Neural crest cell (in vitro differentiated cells): ENCODE measurements around the gene APAF1. TPM values are rescaled to one million over a fixed set of nuclear protein-coding genes. Genes with fewer than 3 reads are reported as not detected.
"Not testable (repeated sequence)": the region's sequence is repeated elsewhere in the genome, so short reads cannot be mapped to it uniquely, and the experiment has no call there.

Experiments
- DNase-seq: peaks from one replicate; pipeline ENCODE4 v3.0.0; 2021; ENCODE audit warnings: low read depth, mixed read lengths, low spot score
- H3K27ac Mint-ChIP-seq: one replicate; pipeline ENCODE4 v1.8.0; 2021; ENCODE audit warnings: mild to moderate bottlenecking, mixed read lengths; ENCODE audit not compliant: unreplicated experiment
- H3K27me3 Mint-ChIP-seq: 2 replicates; pipeline ENCODE4 v1.8.0; 2021; ENCODE audit warnings: low read depth, mild to moderate bottlenecking, mixed read lengths
- H3K36me3 Mint-ChIP-seq: 2 replicates; pipeline ENCODE4 v1.8.0; 2021; ENCODE audit warnings: low read depth, mild to moderate bottlenecking, mixed read lengths
- H3K4me1 Mint-ChIP-seq: 2 replicates; pipeline ENCODE4 v1.8.0; 2021; ENCODE audit warnings: mixed read lengths
- H3K4me3 Mint-ChIP-seq: one replicate; pipeline ENCODE4 v1.8.0; 2021; ENCODE audit warnings: mild to moderate bottlenecking, mixed read lengths
- H3K9me3 Mint-ChIP-seq: 2 replicates; pipeline ENCODE4 v1.8.0; 2021; ENCODE audit warnings: mixed read lengths
- total RNA-seq: library from RNA; stranded (reverse); gene quantifications from 2 replicates; pipeline ENCODE4 v1.2.1, GENCODE V29; 2021
- TF ChIP-seq, protein P1 (sequence below): fragments of 200-600 bp; sonication (generic); conservative IDR thresholded peaks from 2 replicates; pipeline ENCODE4 v1.5.0; 2021; ENCODE audit warnings: antibody characterized with exemption, mild to moderate bottlenecking

Gene APAF1
- total RNA-seq, 1 donor from 2014 or later, result 29.6 TPM

DNA sequence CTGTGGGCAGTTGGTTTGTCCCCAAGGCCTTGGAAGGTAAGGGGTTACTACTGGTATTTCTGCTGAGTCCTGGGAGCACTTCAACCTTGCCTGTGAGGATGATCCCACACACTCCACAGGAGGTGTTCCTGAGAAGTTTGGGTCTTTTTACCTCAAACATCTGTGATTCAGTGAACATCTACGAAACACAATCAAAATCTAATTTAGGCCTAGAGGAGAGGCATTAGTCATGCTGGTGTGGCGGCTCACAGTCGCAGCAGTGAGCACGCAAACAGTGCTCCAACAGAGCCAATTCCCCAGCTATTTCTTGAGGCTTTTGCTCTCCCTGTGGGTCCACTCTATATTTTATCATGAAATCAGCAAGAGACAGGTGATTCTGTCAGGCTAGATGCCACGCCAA is 107.6 kb downstream of the APAF1 start:
- no peak for DNase-seq
- TF ChIP-seq, protein P1, sequence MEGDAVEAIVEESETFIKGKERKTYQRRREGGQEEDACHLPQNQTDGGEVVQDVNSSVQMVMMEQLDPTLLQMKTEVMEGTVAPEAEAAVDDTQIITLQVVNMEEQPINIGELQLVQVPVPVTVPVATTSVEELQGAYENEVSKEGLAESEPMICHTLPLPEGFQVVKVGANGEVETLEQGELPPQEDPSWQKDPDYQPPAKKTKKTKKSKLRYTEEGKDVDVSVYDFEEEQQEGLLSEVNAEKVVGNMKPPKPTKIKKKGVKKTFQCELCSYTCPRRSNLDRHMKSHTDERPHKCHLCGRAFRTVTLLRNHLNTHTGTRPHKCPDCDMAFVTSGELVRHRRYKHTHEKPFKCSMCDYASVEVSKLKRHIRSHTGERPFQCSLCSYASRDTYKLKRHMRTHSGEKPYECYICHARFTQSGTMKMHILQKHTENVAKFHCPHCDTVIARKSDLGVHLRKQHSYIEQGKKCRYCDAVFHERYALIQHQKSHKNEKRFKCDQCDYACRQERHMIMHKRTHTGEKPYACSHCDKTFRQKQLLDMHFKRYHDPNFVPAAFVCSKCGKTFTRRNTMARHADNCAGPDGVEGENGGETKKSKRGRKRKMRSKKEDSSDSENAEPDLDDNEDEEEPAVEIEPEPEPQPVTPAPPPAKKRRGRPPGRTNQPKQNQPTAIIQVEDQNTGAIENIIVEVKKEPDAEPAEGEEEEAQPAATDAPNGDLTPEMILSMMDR, result no peak
- H3K27me3 Mint-ChIP-seq, result no peaks in the 10 kb centered on the region
- H3K4me1 Mint-ChIP-seq, result peaks cover 3% of the 10 kb centered on the region
- H3K9me3 Mint-ChIP-seq, result peaks cover 2% of the 10 kb centered on the region
- H3K36me3 Mint-ChIP-seq, result peaks cover 6% of the 10 kb centered on the region
- H3K4me3 Mint-ChIP-seq, result no peak overlapping the region
- no peak overlapping the region for H3K27ac Mint-ChIP-seq

DNA sequence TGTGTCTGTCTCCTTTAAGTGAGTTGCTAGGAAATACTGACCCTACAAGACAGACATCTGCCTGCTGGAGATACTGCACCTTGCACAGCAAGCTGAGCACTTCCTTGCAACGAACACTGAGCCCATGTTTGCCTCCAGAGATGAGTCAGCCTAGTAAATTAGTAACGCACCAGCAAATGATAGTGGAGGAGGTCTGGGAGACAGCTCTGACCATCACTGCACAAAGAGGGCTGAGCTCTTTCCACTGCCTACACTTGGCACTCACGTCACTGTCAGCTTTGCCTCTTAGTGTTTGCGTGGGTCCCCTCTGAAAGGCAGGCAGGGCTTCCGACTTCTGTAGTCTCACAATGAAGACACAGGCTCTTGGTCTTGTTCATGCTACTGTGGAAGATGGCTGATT is 109.0 kb downstream of the APAF1 start:
- H3K36me3 Mint-ChIP-seq, result peaks cover 6% of the 10 kb centered on the region

DNA sequence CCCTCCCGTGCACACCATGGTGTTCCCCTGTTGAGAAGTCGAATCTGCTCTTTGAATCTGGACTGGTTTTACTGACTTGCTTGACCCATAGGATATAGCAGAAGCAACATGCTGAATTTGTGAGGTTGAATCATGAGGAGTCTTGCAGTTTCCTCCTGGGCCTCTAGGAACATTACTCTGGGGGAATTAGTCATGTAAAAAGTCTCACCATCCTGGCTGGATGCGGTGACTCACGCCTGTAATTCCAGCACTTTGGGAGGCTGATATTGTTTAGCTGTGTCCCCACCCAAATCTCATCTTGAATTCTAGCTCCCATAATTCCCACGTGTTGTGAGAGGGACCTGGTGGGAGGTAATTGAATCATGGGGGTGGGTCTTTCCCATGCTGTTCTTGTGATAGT is 110.8 kb downstream of the APAF1 start:
- not testable (repeated sequence) for DNase-seq, H3K27ac Mint-ChIP-seq, H3K4me3 Mint-ChIP-seq, H3K36me3 Mint-ChIP-seq, H3K4me1 Mint-ChIP-seq, H3K27me3 Mint-ChIP-seq, H3K9me3 Mint-ChIP-seq

More for the DNA sequence above, 109.0 kb downstream of the APAF1 start:
- TF ChIP-seq, protein P1, result no peak
- Mint-ChIP-seq H3K4me3 (no peak overlapping the region), H3K9me3 (peaks cover 2% of the 10 kb centered on the region), H3K27ac (no peak overlapping the region), H3K27me3 (no peaks in the 10 kb centered on the region), H3K4me1 (peaks cover 3% of the 10 kb centered on the region)
- DNase-seq, result no peak

DNA sequence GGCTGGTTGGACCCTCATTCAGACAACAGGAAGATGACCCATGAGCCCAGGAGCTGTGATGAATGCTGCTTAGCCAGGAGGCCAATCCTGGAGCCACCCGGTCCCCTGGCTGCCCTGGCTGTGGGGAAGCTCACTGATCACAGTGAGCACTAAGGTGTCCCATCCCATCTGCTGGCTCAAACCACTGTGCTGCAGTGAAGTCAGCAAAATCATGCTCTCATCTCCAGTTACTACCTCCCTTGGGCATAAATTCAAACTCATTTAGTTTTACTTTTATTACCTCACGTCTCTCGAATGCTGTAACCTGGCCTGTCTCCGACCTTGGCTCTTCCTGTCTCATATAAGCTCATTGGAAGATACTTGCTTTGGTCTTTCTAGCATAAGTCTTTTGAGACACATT is 112.4 kb downstream of the APAF1 start:
- H3K4me1 Mint-ChIP-seq, result peaks cover 8% of the 10 kb centered on the region
- peaks cover 3% of the 10 kb centered on the region for H3K36me3 Mint-ChIP-seq
- TF ChIP-seq, protein P1, result no peak
- H3K4me3 Mint-ChIP-seq, result no peak overlapping the region
- H3K9me3 Mint-ChIP-seq, result peaks cover 2% of the 10 kb centered on the region
- DNase-seq, result no peak
- no peak overlapping the region for H3K27ac Mint-ChIP-seq
- H3K27me3 Mint-ChIP-seq, result no peaks in the 10 kb centered on the region

DNA sequence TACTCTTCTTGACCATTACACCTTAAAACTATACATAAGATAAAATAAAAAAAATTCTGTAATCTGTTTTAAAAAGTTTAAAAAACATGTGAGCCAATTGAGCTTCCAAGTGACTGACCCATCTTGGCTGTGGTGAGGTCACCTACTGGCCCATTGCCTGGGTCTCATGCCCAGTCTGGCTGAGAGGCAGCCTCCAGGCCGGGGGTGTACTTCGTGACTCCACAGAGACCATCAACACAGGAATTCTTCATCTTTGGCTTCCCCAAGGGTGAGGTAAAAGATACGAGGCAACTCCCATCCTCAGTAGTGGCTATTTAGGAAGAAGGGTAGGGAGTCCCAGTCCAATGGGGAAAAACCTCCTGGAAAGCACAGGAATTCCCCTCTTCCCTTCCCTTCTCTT is 113.2 kb downstream of the APAF1 start:
- Mint-ChIP-seq H3K4me3 (no peak overlapping the region), H3K27ac (no peak overlapping the region), H3K4me1 (peaks cover 4% of the 10 kb centered on the region)

DNA sequence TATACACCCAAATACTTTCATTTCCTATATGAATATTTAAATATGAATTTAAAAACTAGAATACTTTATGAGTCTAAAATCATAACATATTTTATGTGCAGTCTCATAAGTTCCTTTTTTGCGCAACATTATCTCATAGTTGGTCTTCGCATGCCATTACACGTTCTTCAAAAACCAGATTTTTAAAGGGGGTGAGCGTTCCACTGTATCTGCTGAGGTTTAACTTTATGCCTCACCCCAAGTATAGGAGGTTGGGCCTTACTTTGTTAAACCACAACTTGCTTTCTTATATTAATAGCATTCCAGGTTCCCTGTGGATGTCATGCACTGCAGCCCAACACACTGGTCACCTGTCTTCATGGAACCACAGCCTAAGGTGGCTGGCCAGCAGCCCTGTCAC is 118.6 kb downstream of the APAF1 start:
- H3K27me3 Mint-ChIP-seq, result no peaks in the 10 kb centered on the region
- H3K4me1 Mint-ChIP-seq, result peaks cover 4% of the 10 kb centered on the region
- no peak overlapping the region for H3K4me3 Mint-ChIP-seq
- H3K9me3 Mint-ChIP-seq, result no peaks in the 10 kb centered on the region
- TF ChIP-seq, protein P1, result no peak
- no peak for DNase-seq
- no peak overlapping the region for H3K27ac Mint-ChIP-seq
- no peaks in the 10 kb centered on the region for H3K36me3 Mint-ChIP-seq

More for the DNA sequence above, 113.2 kb downstream of the APAF1 start:
- no peak for DNase-seq
- peaks cover 3% of the 10 kb centered on the region for H3K36me3 Mint-ChIP-seq
- peaks cover 2% of the 10 kb centered on the region for H3K9me3 Mint-ChIP-seq
- no peaks in the 10 kb centered on the region for H3K27me3 Mint-ChIP-seq
- TF ChIP-seq, protein P1, result no peak
